Liver (tissue), 3 donors: ENCODE results near the gene ZNF429.

ENCODE experiments used
- CTCF ChIP-seq: fragments of 150-350 bp; IDR thresholded peaks from 2 replicates; pipeline ENCODE4 v1.5.1; 2017; ENCODE audit warnings: improper control_type of control experiment, low read depth, low read length; ENCODE audit not compliant: missing input control
- HNF4G ChIP-seq: IDR thresholded peaks from 2 replicates; pipeline ENCODE4 v1.6.1; 2016; ENCODE audit warnings: antibody characterized with exemption
- donor health status: healthy.
- donor health status: healthy.

- TF ChIP-seq CTCF (no peak), HNF4G (no peak)
These were observed 2.8 kb downstream of the ZNF429 start for GRCh38 chr19:21508198-21508597.
